ENCODE data around the gene PGRMC2. TPM values are rescaled to one million over a fixed set of nuclear protein-coding genes. Genes with fewer than 3 reads are reported as not detected.

The PGRMC2 gene
- polyA plus RNA-seq, 3 donors from 2014 or later = 11.9 to 17.6 (median 13.6) TPM

DNA sequence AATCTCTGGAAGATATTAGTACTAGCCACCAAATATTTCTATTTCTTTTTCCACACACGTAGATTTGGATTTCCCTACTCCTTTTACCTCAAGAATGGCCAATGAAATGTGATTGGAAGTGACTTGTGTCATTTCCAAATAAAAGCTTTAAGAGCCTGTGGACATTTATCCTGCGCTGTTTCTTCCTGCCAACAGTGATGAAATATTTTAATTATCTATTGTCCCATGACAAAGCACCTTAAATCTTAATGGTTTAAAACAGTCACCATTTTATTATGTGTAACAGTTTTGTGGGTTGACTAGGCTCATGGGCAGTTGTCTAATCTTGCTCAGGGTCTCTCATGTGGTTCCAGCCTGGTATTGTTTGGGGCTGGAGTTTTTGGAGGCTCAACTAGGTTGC, 3.5 kb upstream of the PGRMC2 start:
- Mint-ChIP-seq H3K9me3 (no peaks in the 10 kb centered on the region), H3K4me3 (no peak overlapping the region), H3K27ac (peak overlapping the region in 5 of 6 donors; percentile 31 to 96 (median 76)), H3K4me1 (peaks cover 18 to 20% of the 10 kb centered on the region in 2 donors), H3K36me3 (no peaks in the 10 kb centered on the region), H3K27me3 (ENCODE audit: low read depth in 3 of 3) (peaks cover 12 to 28% (median 16%) of the 10 kb centered on the region in 3 donors)
- DNase-seq = no peak

DNA sequence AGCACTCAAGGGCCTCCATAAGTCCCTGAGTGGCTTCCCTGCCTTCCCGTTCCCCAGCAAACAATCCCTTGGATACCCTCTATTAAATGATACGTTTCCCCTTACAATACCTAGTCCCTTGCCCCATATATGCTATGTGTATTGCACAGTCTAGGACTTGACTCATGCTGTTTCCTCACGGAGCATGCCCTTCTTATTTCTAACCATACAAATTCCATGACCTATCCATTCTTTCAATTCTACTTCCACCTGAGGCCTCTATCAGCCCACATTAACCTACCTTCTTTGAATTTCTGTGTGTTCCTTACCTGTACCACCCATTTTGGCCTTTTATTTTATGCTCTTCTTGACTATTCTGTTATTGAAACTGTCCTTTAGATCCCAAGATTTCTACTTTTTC, 2.9 kb upstream of the PGRMC2 start:
- peaks cover 12 to 28% (median 16%) of the 10 kb centered on the region in 3 donors for H3K27me3 Mint-ChIP-seq (ENCODE audit: low read depth in 3 of 3)
- no peak overlapping the region for H3K4me3 Mint-ChIP-seq
- H3K36me3 Mint-ChIP-seq = no peaks in the 10 kb centered on the region
- H3K9me3 Mint-ChIP-seq = no peaks in the 10 kb centered on the region
- H3K27ac Mint-ChIP-seq = peak overlapping the region in 4 of 6 donors; percentile 58 to 96 (median 84)
- H3K4me1 Mint-ChIP-seq = peaks cover 24 to 25% of the 10 kb centered on the region in 2 donors
- DNase-seq = no peak

DNA sequence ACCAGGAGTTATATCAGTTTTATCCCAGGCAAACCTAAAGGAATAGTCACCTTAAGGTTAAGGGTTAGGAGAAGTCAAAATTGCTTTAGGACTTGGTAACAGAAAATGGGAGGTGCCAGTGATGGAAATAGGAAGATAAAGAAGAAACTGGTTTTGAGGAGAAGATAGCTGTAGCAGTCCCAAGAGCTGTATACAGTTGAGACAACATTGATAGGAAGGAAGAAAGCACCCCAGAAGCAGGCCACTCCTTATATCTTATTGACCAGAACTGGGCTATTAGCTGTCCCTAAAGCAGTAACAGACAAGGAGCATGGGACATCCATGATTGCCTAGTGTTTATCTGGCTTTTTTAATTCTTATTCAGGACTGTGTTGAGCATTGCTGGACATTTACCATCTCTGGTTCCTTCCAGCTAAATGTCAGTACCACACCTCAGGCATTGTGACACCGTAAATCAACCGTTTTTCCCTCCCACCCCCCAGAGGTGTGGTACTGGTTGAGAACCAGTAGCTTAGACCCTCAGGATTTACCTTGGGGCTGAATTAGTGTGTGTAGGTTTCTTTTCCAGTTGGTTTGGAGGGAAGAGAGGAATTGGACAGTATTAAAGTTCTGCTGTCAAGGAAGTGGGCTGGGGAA, 2.0 kb upstream of the PGRMC2 start:
- DNase-seq = no peak
- H3K4me3 Mint-ChIP-seq = peak overlapping the region in 2 of 5 donors; percentile 14 to 88
- H3K9me3 Mint-ChIP-seq = no peaks in the 10 kb centered on the region
- peaks cover 31 to 32% of the 10 kb centered on the region in 2 donors for H3K4me1 Mint-ChIP-seq
- no peaks in the 10 kb centered on the region for H3K36me3 Mint-ChIP-seq
- H3K27me3 Mint-ChIP-seq (ENCODE audit: low read depth in 3 of 3) = peaks cover 12 to 33% (median 16%) of the 10 kb centered on the region in 3 donors
- peak overlapping the region in 5 of 6 donors; percentile 51 to 97 (median 92) for H3K27ac Mint-ChIP-seq

DNA sequence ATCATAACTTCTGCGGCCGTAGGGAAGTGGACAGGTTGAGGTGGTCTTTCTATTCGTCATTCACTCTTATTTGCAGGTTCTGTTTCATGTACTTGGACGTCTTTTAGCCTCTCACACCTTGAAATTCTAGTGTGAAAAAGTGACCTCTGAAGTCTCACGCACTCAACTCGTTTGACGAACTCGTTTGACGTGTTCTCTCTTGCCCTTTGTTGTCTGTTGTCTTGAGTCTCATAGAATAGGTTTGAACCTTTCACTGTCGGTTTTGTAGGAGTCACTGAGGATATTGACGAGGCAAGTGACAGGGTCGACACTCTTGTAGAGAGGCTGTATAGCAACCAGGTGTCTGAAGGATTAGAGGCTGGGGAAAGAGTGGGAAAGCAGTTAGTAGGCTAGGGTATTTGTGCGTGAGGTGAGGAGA, 1.1 kb upstream of the PGRMC2 start:
- no peaks in the 10 kb centered on the region for H3K36me3 Mint-ChIP-seq
- H3K4me3 Mint-ChIP-seq = peak overlapping the region; percentile 86 to 89 (median 88)
- peak overlapping the region; percentile 92 to 97 (median 96) for H3K27ac Mint-ChIP-seq
- DNase-seq = peak; percentile 76 to 80 (median 79)
- peaks cover 36 to 37% of the 10 kb centered on the region in 2 donors for H3K4me1 Mint-ChIP-seq
- no peaks in the 10 kb centered on the region for H3K9me3 Mint-ChIP-seq
- H3K27me3 Mint-ChIP-seq (ENCODE audit: low read depth in 3 of 3) = peaks cover 11 to 33% (median 16%) of the 10 kb centered on the region in 3 donors

DNA sequence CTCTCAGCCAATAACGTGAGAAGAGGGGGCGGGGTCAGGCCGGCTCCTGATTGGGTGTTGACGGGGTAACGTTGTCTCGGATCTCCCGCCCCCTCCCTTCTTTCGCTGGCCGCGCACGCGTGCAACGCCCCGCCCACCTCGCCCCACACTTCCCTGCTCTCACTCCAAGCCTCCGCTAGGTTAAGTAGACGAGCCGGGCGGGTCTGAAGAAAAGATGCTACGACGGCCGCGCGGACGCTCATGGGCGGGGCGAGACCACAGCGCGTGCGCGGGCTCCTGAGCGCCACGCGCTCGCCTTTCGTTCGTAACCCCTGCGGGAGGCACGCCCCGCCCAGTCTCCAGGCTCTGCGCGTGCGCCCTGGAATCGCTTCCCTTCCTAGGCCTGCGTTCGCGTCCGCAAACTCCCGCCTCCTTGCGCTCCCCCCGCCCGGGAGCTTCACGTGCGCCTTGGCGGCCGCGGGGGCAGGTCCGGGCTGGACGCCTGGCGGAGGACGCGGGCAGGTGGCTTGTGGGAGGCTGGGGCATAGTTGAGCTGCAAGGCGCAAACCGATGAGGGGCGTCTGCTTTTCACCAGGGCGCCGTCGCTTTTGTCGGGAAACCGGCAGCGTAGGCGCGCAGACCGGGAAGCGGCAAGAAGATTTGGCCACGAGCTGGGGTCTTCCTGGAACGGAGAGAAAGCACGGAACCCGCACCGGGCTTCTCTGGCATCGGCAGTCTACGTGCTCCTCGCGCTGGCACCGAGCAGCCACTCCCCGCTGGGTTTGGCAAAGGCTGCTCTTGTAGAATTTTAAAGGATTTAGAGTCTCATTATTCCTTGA, 467 bp upstream of the PGRMC2 start:
- Mint-ChIP-seq H3K4me3 (peak overlapping the region; percentile 86 to 89 (median 88)), H3K27me3 (ENCODE audit: low read depth in 3 of 3) (peaks cover 11 to 33% (median 16%) of the 10 kb centered on the region in 3 donors), H3K4me1 (peaks cover 37 to 40% of the 10 kb centered on the region in 2 donors), H3K9me3 (no peaks in the 10 kb centered on the region), H3K27ac (peak overlapping the region; percentile 92 to 97 (median 96)), H3K36me3 (no peaks in the 10 kb centered on the region)
- peak; percentile 98 to 99 (median 98) for DNase-seq

DNA sequence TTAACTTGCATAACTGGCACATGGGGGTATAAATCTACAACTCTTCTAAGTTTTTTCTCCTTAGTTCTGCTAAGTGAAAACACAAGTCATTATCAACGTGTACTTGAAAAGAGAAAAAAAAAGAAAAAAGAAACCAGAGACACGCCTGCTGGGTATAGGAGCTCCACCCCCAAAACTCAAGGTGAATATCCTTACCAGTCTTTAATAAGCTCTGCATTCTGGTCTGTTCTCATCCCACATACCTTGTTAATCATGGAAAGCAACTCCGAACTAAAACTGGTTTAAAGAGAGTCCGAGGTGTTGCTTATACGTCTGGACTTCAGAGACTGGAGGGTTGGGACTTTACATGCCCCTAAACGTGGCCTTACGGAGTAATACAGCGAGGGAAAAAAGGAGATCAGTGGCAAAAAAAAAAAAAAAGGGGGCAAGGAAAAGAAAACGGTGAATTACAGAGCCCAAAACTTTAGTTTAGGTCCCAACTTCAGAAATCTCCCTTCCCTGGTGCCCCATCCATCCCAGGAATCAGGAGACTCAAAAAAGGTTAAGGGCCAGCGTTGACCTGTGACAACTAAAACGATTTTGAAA, 1.0 kb downstream of the PGRMC2 start:
- peak overlapping the region; percentile 88 to 94 (median 91) for H3K27ac Mint-ChIP-seq
- peaks cover 11 to 33% (median 16%) of the 10 kb centered on the region in 3 donors for H3K27me3 Mint-ChIP-seq (ENCODE audit: low read depth in 3 of 3)
- H3K4me1 Mint-ChIP-seq = peaks cover 37 to 53% of the 10 kb centered on the region in 2 donors
- H3K4me3 Mint-ChIP-seq = peak overlapping the region; percentile 86 to 89 (median 88)
- DNase-seq = peak; percentile 25 to 43 (median 25)
- no peaks in the 10 kb centered on the region for H3K36me3 Mint-ChIP-seq
- no peaks in the 10 kb centered on the region for H3K9me3 Mint-ChIP-seq

DNA sequence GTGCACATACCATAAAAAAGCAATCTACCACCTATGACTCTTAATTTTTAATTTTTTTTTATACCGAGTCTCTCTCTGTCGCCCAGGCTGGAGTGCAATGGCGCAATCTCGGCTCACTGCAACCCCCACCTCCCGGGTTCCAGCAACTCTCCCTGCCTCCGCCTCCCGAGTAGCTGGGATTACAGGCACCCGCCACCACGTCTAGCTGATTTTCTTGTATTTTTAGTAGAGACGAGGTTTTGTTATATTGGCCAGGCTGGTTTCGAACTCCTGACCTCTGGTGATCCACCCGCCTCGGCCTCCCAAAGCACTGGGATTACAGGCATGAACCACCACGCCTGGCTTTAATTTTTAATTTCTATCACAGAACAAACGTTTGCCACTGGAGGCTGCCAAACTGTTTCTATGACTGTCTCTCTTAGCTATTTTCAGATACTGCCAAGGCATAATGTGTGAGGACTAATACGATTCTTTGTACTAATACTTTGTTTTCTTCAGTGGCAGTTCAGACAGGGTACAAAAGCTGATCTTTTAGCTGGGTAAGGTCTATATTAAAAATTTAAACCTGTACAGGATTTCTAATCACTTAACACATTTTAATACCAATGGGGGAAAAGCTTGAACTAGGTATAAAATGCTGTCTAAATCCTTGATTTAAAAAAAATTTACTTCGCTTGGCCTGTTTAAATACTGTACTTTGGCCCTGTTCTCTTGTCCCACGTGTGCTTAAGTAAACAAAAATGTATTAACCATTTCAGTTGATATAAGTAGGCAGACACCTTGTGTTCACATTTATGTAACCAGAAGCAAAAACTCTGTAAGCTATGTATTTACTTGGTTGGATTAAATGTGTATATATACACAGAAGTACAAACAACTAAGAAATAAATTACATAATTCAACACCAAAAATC, 2.3 kb downstream of the PGRMC2 start:
- Mint-ChIP-seq H3K27ac (peak overlapping the region in 4 of 6 donors; percentile 39 to 94 (median 82)), H3K36me3 (no peaks in the 10 kb centered on the region), H3K27me3 (ENCODE audit: low read depth in 3 of 3) (peaks cover 11 to 33% (median 16%) of the 10 kb centered on the region in 3 donors), H3K4me3 (peak overlapping the region; percentile 25 to 89 (median 86)), H3K9me3 (no peaks in the 10 kb centered on the region), H3K4me1 (peaks cover 37 to 64% of the 10 kb centered on the region in 2 donors)
- DNase-seq = no peak

DNA sequence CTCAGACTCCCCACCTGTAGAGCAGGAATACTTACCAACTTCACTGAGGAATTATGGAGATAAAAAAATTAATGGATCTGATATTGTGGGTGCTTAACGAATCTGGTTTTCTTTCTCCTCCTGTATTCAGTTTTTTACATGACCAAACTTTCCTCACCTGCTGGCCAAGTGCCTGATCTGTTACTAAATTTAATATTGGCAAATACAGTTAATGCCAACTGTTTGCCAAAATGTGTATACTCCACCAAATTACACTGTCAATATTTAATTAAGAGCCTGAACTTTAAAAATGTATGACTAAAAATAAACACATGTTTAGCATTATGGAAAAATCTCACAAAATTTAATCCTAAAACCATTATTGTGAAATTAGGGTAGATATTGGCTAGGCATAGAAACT, 3.3 kb downstream of the PGRMC2 start:
- Mint-ChIP-seq H3K9me3 (no peaks in the 10 kb centered on the region), H3K4me1 (peaks cover 40 to 73% of the 10 kb centered on the region in 2 donors), H3K36me3 (no peaks in the 10 kb centered on the region), H3K27me3 (ENCODE audit: low read depth in 3 of 3) (peaks cover 11 to 30% (median 16%) of the 10 kb centered on the region in 3 donors), H3K4me3 (no peak overlapping the region), H3K27ac (peak overlapping the region in 2 of 6 donors; percentile 41 to 51)
- DNase-seq = no peak

DNA sequence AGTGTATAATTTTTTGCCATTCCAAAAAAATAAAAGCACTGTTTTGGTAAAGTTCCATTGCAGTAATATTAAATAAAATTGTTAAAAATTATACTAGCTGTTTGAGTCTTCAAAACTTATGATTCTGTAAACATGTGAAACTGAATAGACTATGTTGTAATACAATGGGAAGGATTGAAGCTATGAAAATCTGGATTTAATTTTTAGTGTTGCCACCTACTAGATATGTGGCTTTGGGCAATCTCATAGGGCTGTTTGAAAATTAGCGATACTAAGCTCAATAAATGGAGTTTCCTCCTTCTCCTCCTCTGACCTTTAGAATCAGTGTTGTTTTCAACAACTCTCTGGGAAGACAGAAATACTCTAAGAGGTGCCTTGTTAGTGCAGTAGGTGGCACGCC, 4.5 kb downstream of the PGRMC2 start:
- Mint-ChIP-seq H3K4me1 (peaks cover 31 to 64% of the 10 kb centered on the region in 2 donors), H3K27me3 (ENCODE audit: low read depth in 3 of 3) (peaks cover 6 to 21% (median 8%) of the 10 kb centered on the region in 3 donors), H3K36me3 (no peaks in the 10 kb centered on the region), H3K27ac (no peak overlapping the region), H3K9me3 (no peaks in the 10 kb centered on the region), H3K4me3 (no peak overlapping the region)
- no peak for DNase-seq

DNA sequence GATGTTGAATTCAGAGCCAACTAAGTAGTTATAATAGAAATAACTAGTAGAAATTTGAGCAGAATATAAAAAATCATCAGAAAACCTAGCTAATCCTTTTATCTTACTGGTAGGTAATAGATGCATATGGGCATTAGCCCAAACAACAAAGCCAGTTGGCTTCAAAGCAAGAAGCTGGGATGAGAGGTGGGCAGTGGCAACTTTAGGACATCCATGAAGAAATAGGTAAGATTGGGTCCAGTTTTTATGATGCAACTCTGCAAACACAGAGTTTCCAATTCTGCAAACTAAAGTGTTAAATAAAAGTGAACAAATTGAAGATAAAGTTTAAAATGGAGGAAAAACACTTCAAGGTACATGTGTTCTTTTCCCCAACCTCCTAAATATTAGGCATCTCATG, 5.1 kb downstream of the PGRMC2 start:
- Mint-ChIP-seq H3K4me1 (peaks cover 31 to 64% of the 10 kb centered on the region in 2 donors), H3K4me3 (no peak overlapping the region), H3K27me3 (ENCODE audit: low read depth in 3 of 3) (peaks cover under 1 to 16% (median 5%) of the 10 kb centered on the region in 3 donors), H3K9me3 (no peaks in the 10 kb centered on the region), H3K36me3 (no peaks in the 10 kb centered on the region), H3K27ac (peak overlapping the region in 1 of 6 donors; percentile 57)
- no peak for DNase-seq

DNA sequence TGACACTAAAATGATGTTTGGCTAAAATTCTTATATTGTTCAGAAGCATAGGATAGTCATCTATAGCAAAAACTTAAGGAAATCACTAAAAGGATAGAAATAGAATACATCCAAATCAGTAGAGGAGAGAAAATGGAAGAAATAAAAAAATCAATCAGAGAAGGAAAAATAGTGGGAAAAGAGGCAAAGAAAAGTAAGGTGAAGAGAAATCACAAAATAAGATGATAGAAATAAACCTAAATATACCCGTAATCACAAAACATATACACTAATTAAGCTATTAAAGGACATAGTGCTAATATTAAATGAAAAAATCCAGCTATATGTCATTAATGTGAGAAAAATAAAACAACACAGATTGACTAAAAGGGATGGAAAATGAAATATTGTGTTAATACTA, 6.3 kb downstream of the PGRMC2 start:
- DNase-seq = no peak
- Mint-ChIP-seq H3K4me1 (peaks cover 26 to 58% of the 10 kb centered on the region in 2 donors), H3K36me3 (no peaks in the 10 kb centered on the region), H3K4me3 (no peak overlapping the region), H3K9me3 (no peaks in the 10 kb centered on the region), H3K27me3 (ENCODE audit: low read depth in 3 of 3) (peaks cover 0 to 5% (median 0%) of the 10 kb centered on the region in 3 donors), H3K27ac (peak overlapping the region in 1 of 6 donors; percentile 18)

DNA sequence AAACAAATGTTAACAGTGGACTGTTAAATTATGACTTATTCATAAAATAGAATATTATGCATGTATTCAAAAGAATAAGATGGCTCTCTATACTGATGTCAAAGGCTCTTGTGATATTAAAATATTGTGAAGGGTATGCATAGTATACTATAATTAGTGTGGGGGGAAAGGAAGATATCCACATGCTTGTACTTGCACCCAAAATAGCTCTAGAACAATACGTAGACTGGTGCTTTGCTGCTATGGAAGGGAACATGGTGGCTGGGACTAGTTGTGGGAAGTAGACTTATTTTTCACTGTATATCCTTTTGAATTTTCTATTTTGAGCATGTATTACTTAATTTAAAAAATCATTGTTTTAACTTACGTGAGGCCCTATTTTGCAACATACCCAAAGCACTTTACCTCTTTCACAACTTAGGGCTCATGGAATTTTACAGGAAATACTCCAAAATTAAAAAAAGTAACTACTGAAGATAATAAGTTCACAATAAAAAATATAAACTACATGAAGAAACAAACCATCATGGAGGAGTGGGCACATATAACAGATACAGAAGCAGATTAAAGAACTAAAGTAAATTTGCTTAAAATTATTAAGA, 7.9 kb downstream of the PGRMC2 start:
- no peaks in the 10 kb centered on the region for H3K9me3 Mint-ChIP-seq
- no peaks in the 10 kb centered on the region for H3K27me3 Mint-ChIP-seq (ENCODE audit: low read depth in 3 of 3)
- H3K4me1 Mint-ChIP-seq = peaks cover 10 to 53% of the 10 kb centered on the region in 2 donors
- H3K36me3 Mint-ChIP-seq = no peaks in the 10 kb centered on the region
- no peak overlapping the region for H3K4me3 Mint-ChIP-seq
- no peak for DNase-seq
- peak overlapping the region in 1 of 6 donors; percentile 15 for H3K27ac Mint-ChIP-seq
